Neural crest cell (in vitro differentiated cells): ENCODE data around the gene CYP19A1. TPM values are rescaled to one million over a fixed set of nuclear protein-coding genes. Genes with fewer than 3 reads are reported as not detected.

Source experiments
- DNase-seq: peaks from one replicate; pipeline ENCODE4 v3.0.0; 2021; ENCODE audit warnings: low read depth, mixed read lengths, low spot score
- H3K27ac Mint-ChIP-seq: one replicate; pipeline ENCODE4 v1.8.0; 2021; ENCODE audit warnings: mild to moderate bottlenecking, mixed read lengths; ENCODE audit not compliant: unreplicated experiment
- H3K27me3 Mint-ChIP-seq: 2 replicates; pipeline ENCODE4 v1.8.0; 2021; ENCODE audit warnings: low read depth, mild to moderate bottlenecking, mixed read lengths
- H3K36me3 Mint-ChIP-seq: 2 replicates; pipeline ENCODE4 v1.8.0; 2021; ENCODE audit warnings: low read depth, mild to moderate bottlenecking, mixed read lengths
- H3K4me1 Mint-ChIP-seq: 2 replicates; pipeline ENCODE4 v1.8.0; 2021; ENCODE audit warnings: mixed read lengths
- H3K4me3 Mint-ChIP-seq: one replicate; pipeline ENCODE4 v1.8.0; 2021; ENCODE audit warnings: mild to moderate bottlenecking, mixed read lengths
- H3K9me3 Mint-ChIP-seq: 2 replicates; pipeline ENCODE4 v1.8.0; 2021; ENCODE audit warnings: mixed read lengths
- CTCF ChIP-seq: fragments of 200-600 bp; sonication (generic); conservative IDR thresholded peaks from 2 replicates; pipeline ENCODE4 v1.5.0; 2021; ENCODE audit warnings: antibody characterized with exemption, mild to moderate bottlenecking
- total RNA-seq: library from RNA; stranded (reverse); gene quantifications from 2 replicates; pipeline ENCODE4 v1.2.1, GENCODE V29; 2021

Gene CYP19A1
- total RNA-seq, 1 donor from 2014 or later, result not detected

GRCh38 chr15:51201581-51201980 is 136.8 kb downstream of the CYP19A1 start:
- H3K9me3 Mint-ChIP-seq, result no peaks in the 10 kb centered on the region
- H3K27me3 Mint-ChIP-seq, result peaks cover 7% of the 10 kb centered on the region
- TF ChIP-seq CTCF, result no peak
- no peak overlapping the region for H3K27ac Mint-ChIP-seq
- DNase-seq, result no peak
- H3K36me3 Mint-ChIP-seq, result no peaks in the 10 kb centered on the region
- H3K4me3 Mint-ChIP-seq, result no peak overlapping the region
- no peaks in the 10 kb centered on the region for H3K4me1 Mint-ChIP-seq

- H3K27ac Mint-ChIP-seq, result no peak overlapping the region
- DNase-seq, result no peak
- no peaks in the 10 kb centered on the region for H3K9me3 Mint-ChIP-seq
- H3K27me3 Mint-ChIP-seq, result peaks cover 9% of the 10 kb centered on the region
- TF ChIP-seq CTCF, result no peak
- H3K4me1 Mint-ChIP-seq, result no peaks in the 10 kb centered on the region
- no peaks in the 10 kb centered on the region for H3K36me3 Mint-ChIP-seq
- H3K4me3 Mint-ChIP-seq, result no peak overlapping the region
These were observed 137.6 kb downstream of the CYP19A1 start for GRCh38 chr15:51200792-51201191.

- Mint-ChIP-seq H3K36me3 (no peaks in the 10 kb centered on the region), H3K4me3 (no peak overlapping the region), H3K9me3 (no peaks in the 10 kb centered on the region), H3K27me3 (peaks cover 13% of the 10 kb centered on the region), H3K4me1 (no peaks in the 10 kb centered on the region), H3K27ac (no peak overlapping the region)
- DNase-seq, result no peak
- no peak for TF ChIP-seq CTCF
These were observed 138.9 kb downstream of the CYP19A1 start for GRCh38 chr15:51199541-51199940.

GRCh38 chr15:51198701-51199232 is 139.6 kb downstream of the CYP19A1 start:
- Mint-ChIP-seq H3K27me3 (peaks cover 19% of the 10 kb centered on the region), H3K36me3 (no peaks in the 10 kb centered on the region), H3K4me1 (no peaks in the 10 kb centered on the region), H3K27ac (no peak overlapping the region), H3K9me3 (no peaks in the 10 kb centered on the region), H3K4me3 (no peak overlapping the region)
- DNase-seq, result no peak
- no peak for TF ChIP-seq CTCF

- no peak overlapping the region for H3K27ac Mint-ChIP-seq
- H3K9me3 Mint-ChIP-seq, result no peaks in the 10 kb centered on the region
- DNase-seq, result no peak
- no peak for TF ChIP-seq CTCF
- H3K36me3 Mint-ChIP-seq, result no peaks in the 10 kb centered on the region
- H3K4me3 Mint-ChIP-seq, result no peak overlapping the region
- peaks cover 33% of the 10 kb centered on the region for H3K27me3 Mint-ChIP-seq
- no peaks in the 10 kb centered on the region for H3K4me1 Mint-ChIP-seq
These were observed 142.9 kb downstream of the CYP19A1 start for GRCh38 chr15:51195459-51195858.
